T-helper 2 cell treated with Interferon-gamma antibody and Interleukin-4, amounts not matched to agents 100 ng/mL and 5 ng/mL, for 36 hours (primary cell): Measurements from ENCODE around the gene ZNF326. TPM values are rescaled to one million over a fixed set of nuclear protein-coding genes. Genes with fewer than 3 reads are reported as not detected.

Source experiments
- intact Hi-C: fragments of 100-400 bp; cut with micrococcal nuclease; formaldehyde crosslinking; loops from one replicate; pipeline ENCODE4 v1.15.1; 2023
- total RNA-seq: library from RNA; stranded (reverse); gene quantifications from 2 replicates; pipeline ENCODE4 v1.2.3, GENCODE V29; 2022

ZNF326 gene, protein sequence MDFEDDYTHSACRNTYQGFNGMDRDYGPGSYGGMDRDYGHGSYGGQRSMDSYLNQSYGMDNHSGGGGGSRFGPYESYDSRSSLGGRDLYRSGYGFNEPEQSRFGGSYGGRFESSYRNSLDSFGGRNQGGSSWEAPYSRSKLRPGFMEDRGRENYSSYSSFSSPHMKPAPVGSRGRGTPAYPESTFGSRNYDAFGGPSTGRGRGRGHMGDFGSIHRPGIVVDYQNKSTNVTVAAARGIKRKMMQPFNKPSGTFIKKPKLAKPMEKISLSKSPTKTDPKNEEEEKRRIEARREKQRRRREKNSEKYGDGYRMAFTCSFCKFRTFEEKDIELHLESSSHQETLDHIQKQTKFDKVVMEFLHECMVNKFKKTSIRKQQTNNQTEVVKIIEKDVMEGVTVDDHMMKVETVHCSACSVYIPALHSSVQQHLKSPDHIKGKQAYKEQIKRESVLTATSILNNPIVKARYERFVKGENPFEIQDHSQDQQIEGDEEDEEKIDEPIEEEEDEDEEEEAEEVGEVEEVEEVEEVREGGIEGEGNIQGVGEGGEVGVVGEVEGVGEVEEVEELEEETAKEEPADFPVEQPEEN
- 24.5 and 25.6 TPM in 2 replicates for total RNA-seq

DNA sequence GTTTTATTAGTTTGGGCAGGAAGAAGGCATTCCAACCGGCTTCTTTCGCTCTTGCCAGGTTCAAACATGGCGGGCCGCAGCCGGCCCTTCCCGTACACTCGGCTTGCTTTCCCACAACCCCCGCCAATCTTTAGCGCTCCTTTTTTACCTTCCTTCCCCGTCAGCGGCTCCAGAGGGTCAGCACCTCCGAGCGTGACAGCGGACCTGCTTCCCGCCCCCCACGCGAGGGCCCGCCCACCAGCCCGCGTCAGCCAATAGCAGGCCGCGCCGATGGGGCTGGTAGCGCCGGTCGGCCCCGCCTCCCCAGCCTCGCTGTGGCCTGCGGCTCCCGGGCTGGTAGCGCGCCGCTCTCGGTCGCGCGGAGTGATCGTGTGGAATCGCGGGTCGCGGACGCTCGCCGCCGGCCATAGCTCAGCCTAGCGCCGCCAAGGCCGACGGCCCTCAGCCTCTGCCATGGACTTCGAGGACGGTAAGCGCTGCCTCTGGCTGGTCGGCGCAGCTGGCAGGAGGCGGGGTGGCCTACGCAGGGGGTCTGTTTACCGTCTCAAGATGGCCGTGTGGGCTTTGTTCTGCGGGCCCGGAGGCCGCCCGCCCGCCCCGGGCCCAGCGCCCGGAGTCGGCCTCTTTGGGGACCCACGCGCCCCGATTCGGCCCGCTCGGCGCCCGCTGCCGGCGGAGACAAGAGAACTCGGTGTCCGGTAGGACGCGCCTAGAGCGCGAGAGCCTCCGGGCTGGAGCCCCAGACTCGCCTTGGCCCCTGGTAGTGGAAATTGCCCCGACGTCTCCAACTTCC lies at the start of gene ZNF326:
TSS of gene ZNF326 (plus strand) at position 306 of the 793 bp plus-strand sequence. CDS start at position 454, 148 bp downstream.
- intact Hi-C loops: loop anchor here (1.0 to 5.0 kb wide), 8 partner anchors 152 to 1310 kb away; partner anchors contain the start of genes GTF2B, KYAT3, LRRC8B and LRRC8D

GRCh38 chr1:89945852-89946476 lies 48.9 kb upstream of the ZNF326 start:
- intact Hi-C loops: no loop called here

- intact Hi-C loops: no loop called here
Observed at GRCh38 chr1:89946532-89946931, 48.4 kb upstream of the ZNF326 start.

DNA sequence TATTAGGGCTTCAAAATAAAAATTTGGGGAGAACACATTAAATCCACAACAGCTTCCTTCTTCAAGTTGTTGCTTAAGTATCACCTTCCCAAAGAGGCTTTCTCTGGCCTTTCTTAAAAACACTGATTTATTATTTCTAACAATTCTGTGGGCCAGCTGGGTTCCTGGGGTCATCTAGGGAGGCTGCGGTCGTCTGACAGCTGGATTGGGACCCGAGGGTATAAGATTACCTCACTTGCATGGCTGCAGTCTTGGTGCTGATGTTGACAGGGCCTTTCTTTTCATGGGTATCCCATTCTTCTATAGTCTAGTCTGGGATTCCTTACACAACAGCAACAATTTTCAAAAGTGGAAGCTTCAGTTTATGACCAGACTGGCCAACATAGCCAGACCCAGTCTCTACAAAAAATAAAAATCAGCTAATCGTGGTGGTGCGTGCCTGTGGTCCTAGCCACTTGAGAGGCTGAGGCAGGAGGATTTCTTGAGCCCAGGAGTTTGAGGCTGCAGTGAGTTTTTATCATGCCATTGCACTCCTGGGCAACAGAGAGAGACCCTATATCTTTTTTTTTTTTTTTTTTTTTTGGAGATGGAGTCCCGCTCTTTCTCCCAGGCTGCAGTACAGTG lies 46.1 kb upstream of the ZNF326 start:
- intact Hi-C loops: no loop called here

GRCh38 chr1:89949991-89950624 lies 44.8 kb upstream of the ZNF326 start:
- intact Hi-C loops: no loop called here

- intact Hi-C loops: no loop called here
Observed at GRCh38 chr1:89950703-89951102, 44.2 kb upstream of the ZNF326 start.

GRCh38 chr1:89951766-89952604 lies 42.9 kb upstream of the ZNF326 start:
- intact Hi-C loops: no loop called here

DNA sequence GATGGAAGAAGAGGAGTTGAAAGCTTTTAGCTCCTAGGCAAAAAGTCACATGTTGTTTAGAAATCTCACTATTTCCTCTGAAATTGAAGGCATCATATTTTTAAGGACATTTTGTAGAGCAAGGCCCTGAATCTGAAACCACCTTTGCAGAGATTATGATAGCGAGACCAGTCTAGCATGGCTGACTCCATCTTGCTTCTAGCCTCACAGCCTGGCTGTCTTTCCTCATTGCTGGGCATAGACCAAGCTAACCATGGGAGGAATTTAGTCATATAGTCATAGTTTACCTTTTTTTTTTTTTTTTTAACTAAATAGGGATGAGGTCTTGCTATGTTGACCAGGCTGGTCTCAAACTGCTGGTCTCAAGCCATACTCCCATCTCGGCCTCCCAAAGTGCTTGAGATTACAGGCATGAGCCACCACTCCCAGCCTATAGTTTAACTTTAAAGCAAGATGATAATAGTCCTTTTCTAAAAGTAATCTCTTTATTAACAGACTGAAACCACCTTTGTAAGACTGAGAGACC lies 42.2 kb upstream of the ZNF326 start:
- intact Hi-C loops: loop anchor here (1.0 kb wide), 1 partner anchor 172 kb away; no protein-coding TSS in a partner anchor

DNA sequence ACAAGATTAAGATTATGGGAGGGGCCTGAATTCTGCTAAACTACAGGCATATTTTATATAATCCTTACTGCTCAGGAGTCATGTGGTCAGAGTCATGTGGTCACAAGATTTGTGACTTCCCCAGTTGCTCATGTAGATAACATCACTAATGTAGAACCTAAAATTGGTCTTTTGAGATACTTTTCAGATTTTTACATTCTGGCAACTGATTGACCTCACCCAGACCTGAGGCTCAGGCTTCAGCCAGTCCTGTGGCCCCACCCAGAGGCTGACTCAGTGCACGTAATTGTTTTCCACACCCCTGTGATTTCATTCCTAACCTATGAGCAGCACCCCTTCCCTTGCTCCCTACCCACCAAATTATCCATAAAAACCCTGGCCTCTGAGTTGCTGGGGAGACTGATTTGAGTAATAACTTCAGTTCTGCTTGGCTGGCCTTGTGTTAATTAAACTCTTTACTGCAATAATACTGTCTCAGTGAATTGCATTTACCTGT lies 41.7 kb upstream of the ZNF326 start:
- intact Hi-C loops: loop anchor here (1.0 kb wide), 1 partner anchor 173 kb away; no protein-coding TSS in a partner anchor

DNA sequence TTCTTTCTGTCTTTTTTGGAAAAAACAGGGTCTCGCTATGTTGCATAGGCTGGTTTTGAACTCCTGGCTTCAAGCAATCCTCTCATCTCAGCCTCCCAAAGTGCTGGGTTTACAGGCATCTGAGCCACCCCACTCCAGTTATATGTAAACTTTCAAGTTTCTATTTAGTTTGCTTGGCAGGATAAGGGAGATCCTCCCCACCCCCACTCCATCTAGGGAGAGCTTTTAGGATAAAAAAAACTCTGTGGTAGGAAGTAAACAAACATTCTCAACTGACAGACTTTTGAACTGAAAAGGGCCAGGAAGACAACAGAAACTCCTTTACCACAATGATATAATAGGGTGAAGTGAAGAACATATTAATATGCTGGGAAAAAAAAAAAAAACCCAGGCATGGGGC lies 41.0 kb upstream of the ZNF326 start:
- intact Hi-C loops: loop anchor here (1.0 kb wide), 1 partner anchor 174 kb away; no protein-coding TSS in a partner anchor

GRCh38 chr1:89954401-89954800 lies 40.5 kb upstream of the ZNF326 start:
- intact Hi-C loops: no loop called here

DNA sequence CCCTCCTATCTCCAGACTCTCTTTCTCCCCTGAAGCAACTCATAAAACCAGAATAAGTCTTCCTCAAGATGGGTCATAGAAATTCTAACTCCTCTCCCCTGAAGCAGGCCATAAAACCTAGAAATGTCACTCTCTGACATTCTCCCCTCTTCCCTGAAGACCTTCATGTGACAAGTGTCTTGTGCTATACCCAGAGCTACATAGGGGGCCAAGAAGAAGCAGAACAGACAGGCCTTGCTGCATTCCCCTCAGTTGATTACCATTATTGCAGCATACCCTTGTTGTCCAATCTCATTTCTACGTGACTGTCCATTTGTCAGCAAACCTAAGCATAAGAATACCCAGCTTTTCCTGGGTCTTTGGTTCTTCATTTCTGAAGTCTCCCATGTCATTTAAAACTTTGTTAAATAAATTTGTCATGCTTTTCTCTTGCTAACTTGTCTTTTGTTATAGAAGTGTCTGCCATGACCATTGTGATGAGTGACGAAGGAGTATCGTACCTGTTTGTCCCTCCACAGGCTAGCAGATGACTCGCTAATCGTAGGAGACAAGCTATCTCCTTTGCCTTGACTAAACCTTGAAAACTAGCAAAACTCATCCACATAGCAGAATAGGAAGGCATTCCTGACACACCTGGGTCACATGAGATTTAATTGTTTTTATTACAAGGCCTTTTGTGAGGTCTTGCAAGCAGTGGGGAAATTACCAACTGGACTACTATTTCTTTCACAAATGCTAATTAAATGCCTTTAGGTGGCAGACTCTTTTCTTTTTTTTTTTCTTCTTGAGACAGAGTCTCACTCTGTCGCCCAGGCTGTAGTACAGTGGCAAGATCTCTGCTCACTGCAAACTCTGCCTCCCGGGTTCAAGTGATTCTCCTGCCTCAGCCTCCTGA lies 39.4 kb upstream of the ZNF326 start:
- intact Hi-C loops: no loop called here

GRCh38 chr1:89957107-89957506 lies 37.8 kb upstream of the ZNF326 start:
- intact Hi-C loops: no loop called here

- intact Hi-C loops: no loop called here
Observed at GRCh38 chr1:89958851-89959654, 35.9 kb upstream of the ZNF326 start.

DNA sequence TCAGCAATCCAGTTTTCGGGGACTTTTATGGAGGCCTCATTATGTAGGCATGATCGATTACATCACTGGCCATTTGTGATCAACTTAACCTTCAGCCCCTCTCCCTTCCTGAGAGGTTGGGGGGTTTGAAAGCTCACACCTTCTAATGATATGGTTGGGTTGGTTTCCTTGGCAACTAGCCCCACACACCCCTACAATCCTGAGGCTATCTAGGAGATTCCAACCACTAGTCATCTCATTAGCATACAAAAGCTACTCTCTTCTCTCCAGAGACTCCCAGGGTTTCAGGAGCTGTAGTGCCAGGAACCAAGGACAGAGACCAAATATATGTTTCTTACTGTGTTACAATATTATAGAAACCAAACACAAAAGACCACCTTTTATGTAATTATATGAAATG lies 35.2 kb upstream of the ZNF326 start:
- intact Hi-C loops: no loop called here

GRCh38 chr1:89962024-89962741 lies 32.7 kb upstream of the ZNF326 start:
- intact Hi-C loops: no loop called here

- intact Hi-C loops: no loop called here
Observed at GRCh38 chr1:89962742-89963075, 32.2 kb upstream of the ZNF326 start.
